CD1c-positive myeloid dendritic cell (primary cell): ENCODE results near the gene DENND1A.
"Not testable (repeated sequence)": the region's sequence is repeated elsewhere in the genome, so short reads cannot be mapped to it uniquely, and the experiment has no call there.

Experiments
- DNase-seq: peaks from one replicate; pipeline ENCODE4 v3.0.0-alpha.2; 2016; ENCODE audit errors: extremely low spot score

Gene DENND1A

DNA sequence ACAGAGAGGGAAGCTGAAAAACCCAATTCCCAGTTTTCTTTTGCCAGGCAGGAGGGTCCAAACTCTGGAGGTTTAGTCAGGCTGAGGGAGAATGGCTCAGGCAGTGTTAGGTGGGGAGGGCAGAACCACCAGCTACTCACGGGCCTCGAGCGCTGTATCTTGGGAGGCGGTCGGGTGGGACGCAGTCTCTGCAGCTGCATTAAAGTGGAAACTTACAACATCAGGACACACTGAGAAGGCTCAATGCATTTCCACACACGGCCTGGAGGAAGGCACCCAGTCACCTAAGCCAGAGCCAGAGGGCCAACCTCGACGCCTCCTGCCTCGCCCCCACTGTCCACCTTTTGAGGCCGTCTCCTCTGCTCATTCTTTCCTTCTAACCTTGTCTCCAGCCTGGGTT, 518.3 kb downstream of the DENND1A start:
- no peak for DNase-seq

DNA sequence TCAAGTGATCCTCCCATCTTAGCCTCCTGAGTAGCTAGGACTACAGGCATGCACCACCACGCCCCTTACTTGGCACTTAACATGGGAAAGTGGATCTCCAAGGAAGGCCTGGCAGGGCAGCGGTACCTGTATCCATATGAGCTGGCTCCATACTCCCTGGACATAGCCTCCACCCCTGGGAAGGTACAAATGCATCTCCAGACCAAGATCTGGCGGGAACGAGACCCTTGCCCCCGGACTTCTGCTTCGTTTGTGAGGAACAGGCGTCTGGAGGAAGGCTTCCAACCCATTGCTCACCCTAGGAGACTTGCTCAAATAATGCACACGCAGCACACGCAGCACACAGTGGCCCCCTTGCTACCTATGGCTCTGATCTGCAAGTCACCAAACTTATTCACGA, 518.7 kb downstream of the DENND1A start:
- no peak for DNase-seq

DNA sequence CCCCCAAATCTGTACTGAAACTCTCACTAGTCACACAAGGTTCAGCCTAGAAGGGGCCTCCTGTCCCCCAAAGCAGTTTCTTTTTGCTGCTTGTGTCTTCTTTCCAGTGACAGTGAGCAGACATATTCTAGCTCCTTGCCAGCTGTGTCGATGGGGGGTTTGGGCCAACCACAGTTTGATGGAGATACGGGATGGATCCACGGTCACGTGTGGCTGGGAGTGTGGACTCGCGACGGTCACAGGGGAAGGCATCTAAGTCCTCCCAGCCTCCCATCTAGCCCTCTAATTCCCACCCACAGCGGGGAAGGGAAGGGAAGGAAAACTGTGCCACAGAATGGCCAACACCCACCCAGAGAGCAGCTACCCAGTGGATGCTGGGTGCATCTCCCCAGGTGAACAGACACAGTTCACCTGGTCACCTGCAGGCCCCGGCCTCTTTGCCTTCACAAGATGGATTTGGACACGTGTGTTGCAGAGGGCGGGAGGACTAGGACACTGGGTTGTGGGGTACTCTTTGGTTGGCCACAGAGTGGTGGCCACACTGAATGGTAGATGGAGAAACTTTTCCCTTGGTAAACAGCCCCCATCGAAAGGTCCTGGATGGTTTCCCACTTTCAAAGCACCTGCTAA, 519.5 kb downstream of the DENND1A start:
- DNase-seq = no peak

DNA sequence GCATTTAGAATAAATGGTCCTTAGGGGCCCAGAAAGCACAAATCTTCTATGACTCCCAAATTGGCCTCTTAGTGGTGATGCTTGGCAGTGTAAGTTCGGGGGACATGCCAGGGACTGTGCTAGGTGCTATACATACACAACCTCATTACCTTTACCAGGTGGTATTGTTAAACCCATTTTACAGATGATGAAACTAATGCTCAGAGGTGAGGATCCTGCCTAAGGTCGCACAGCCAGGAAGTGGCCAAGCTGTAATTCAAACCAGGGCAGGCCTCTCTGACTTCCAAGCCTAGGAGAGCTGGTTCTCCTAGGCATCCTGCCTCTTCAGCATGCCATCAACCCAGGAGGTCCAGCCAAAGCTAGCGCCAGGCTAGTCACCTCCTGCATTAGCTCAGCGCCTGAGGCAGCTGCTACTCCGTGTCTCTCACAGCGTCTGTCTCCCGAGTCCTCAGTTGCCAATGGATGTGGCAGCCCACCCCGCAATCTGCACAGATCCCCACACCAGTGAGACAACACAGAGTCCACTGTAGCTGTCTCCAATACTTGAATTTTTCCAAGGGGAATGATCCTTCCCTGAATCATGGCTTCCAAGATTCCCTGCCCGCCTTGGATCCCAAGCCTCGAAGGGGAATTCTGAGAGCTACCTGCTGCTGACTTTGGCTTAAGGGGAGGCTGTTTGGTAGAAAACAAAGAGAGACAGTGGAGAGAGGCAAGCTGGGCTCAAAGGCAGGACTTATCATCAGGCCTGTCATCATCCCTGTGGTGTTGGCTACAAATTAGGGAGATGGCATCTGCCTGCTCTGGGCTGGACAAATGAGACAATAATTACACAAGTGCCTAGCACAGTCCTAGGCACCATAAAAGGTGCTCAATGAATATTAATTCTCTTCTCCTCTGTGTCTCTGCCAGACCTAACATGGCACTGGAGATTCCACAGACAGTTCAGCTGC, 521.3 kb downstream of the DENND1A start:
- DNase-seq = no peak

DNA sequence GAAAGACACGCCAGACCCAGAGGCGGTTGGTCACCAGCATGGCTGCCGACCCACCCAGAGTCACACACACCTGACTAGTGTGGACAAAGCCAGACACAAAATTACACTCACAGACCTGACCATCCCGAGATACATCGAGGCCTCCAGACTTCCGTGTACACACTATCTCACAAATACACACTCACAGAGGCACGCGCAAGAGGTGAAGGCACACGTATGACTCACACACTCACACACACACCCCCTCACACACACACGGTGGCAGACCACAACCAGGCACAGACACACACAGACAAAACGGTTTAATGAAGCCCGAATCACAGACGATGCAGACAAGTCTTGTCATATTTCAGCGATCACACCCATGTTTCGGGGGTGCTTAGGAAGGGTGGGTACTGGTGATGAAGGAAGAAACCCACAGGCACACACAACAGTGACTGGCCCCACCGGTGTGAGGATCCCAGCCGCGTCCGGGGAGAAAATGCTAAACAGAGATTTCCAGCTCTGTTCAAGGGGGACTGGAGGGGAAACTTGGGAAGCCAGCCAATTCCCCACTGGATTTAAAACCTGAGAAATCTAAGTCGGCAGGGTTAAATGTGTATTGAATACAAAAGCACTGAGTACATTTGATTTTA, 522.6 kb downstream of the DENND1A start:
- DNase-seq = no peak

DNA sequence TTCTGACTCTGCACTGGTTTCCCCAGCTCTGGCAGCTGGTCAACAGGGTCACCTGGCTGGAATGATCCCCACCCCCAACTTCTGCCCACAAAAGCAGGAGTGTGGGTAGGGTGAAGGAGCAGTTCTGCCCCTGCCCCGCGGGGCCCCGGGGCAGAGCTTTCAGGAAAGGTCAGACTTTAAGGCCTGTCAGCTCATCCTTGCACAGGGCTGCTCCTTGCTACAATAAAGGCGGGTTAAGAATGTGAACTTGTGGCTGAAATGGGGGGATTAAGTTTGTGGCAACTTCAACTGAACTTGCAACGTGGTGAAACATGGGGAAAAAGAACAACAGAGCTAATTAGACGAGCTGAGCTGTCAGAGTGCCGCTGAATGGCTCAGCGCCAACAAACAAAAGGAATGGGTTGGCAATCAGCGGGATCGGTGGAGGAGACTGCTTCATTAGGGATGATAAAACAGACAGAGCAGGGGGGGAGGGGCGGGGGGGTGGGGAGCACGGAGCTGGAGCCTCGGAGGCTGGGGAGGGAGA, 523.2 kb downstream of the DENND1A start:
- no peak for DNase-seq

DNA sequence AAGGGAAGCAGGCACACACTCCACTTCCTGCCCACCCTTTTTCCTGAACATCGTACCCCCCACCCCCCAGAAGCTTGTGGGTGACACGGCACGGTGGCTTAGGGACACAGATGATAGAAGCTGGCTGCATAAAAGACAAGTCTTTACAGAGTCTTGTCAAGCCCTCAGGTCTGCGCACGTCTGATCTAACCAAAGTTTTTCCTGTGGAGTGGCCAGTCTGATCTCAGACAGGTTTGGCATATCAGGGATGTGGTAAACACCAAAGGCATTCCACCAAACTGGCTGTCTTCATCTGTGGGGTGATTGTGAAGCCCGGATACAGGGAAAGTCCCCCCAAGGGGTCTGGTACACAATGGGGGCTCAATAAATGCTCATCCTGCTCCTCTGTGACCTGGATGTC, 523.9 kb downstream of the DENND1A start:
- DNase-seq = no peak

DNA sequence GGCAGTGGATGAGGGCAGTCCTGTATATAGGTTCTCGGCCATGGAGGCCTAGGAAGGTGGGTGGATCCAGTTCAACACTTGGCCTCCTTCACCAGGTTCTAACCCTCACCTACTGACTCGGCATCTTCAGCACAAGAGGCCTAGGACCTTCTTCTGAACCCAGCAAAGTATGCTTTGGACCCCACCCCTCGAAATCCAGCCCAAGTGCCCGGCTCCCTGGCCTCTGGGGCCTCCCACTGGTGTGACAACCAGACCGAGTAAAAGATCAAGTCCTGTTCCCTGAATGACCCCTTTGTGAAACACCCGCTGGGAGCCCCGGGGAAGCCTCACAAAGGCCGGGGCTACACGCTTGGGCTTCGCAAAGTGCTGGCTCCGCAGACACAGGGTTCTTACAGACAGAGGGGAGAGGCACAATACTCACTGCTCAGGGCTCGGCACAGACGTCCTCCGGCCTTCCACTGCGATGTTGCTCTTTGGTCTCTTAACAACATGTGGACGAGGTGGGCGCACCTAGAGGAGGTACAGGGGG, 526.9 kb downstream of the DENND1A start:
- no peak for DNase-seq

DNA sequence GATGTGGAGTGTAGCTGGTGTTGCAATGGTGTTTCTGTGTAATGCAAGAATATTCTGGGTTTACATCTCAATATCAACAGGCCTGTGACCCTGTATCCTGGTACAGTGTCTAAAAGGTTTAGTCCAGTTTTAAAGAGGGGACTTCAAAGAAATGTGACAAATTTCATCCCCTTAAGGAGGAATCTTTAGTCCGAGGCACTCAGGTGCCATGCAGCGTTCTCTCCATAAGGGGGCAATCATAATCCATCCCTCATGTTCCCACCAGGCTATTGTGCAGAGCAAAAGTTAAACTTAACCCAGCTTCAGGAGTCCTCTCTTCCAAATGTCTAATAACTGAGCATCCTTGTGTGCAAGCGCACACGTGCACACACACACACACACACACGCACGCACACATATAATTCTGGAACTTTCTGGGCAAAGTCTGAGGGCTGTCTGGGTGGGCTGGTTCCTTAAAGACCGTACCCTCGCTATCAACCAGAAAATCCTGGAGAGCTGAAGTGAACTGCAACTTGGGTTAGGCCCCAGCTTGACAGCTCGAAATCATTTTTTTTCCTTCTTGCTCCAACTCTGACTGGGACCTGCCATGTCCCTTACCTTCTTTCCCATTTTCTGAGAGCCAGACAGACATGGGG, 527.9 kb downstream of the DENND1A start:
- peak; percentile 6 for DNase-seq

DNA sequence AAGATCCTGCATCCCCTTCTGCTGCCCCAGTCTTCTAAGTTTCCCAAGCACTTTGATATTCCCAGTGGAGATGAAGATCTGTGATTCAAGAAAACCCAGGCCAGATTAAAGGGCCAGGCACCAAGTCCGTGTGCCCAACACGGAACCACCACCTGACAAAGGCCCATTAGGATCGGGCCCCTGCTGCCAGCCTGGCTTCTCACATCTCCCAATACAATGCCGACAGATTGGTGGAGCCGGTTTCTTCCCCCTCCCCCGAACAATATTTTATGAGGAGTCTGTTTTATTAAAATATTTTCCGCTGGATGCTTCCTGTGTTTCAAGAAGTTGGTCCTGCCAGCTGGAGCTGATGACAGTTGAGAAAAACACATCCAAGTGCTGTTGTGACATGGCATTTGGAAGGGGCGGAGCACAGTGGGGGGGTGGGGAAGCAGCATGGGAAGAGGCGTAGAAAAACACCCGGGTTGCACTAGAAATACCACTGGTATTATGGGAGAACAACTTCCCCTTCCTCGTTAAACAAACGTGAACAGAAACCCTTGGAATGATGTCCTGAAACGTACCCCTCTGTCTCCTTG, 528.9 kb downstream of the DENND1A start:
- DNase-seq = no peak

DNA sequence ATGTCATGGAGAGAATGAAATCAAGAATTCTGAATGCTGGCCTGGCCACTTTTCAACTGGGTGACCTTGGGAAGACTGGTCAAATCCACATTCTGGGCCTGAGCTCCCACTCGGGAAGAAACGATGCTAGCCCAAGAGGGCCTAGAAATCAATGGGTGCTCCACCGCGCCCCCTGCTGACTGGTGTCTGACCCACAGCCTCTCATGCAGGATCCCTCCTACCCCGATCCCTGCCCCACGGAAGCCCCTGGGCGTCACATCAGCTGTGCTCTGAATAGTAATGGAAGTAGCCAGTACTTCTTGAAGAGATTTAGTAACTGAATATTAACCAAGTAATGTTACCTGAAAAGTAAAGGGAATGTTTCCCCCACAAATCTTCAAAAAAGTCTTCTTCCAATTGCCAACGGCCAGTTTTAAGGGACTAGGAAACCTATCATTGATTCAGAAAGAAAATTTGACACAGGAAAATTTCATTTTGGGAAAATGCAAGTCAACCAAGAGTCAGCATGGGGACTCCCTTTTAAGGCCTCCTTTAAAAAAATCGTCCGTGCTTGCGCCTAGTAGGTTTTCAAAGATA, 530.0 kb downstream of the DENND1A start:
- no peak for DNase-seq

DNA sequence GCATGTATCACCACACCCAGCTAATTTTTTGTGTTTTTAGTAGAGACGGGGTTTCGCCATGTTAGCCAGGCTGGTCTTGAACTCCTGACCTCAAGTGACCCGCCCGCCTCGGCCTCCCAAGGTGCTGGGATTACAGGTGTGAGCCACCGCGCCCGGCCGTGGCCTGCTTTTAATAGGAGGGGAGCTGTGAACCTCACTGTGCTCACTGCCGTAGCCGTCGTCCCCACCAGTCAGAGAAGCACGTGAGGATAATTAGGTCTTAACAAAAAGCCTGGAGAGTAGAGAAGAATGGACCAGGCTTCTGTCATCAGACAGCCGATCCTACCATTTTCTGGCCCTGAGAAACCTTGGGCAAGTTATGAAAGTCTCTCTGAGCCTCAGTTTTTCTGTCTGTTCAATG, 531.0 kb downstream of the DENND1A start:
- DNase-seq = not testable (repeated sequence)

DNA sequence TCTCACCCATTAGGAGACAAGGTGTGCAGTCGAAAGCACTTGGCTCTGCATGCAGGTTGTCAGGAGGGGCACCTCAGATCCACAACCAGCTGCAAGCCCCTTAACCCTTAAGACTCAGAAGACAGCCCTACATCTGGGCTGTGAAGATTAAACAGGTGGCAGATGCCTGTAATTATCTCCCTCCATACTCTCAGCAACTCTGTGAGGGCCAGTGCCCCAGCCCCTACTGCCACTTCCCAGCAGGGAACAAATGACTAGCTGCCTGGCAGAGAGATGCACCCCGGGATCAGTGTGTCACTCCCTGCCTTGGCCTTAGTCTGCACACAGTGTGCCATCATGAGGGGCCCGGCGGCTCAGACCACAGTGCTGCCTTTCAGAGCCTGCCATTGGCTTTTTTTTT, 532.0 kb downstream of the DENND1A start:
- no peak for DNase-seq

DNA sequence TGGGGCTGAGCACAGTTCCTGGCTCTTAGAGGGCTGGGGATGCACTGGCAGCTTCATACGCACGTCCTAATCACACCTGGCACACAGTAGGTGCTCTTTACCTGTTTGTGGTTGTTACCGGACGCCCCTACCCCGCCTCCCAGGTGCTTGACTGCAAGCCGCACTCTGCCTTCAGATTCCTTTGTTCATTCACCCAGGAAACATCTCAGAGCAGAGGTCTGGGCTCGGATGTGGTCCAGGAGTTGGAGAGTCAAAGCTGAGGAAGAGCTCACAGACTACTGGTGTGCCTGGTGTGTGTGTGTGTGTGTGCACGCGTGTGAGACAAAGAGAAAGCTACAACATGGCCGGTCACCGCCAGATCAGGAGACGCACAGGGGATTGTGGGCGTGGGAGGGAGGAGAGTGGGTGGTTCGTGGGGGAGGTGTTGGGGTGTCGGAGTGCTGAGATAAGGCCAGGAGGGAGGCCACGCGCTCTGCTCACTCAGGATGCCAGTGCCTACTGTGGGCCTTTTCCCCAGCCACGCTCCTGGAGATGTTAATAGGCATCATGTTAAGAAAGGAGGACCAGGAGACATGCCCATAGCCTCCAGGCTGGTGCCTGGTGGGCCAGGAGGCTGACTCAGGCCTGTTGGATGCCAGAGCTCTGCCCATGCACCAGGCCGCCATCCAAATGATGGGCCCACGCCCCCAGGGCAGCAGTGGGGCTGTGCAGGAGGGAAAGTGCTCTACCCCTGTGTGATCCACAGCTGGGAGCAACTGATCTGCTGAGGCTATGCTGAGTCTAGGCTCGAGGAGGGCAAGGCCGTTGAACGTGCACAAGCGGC, 534.0 kb downstream of the DENND1A start:
- DNase-seq = no peak

DNA sequence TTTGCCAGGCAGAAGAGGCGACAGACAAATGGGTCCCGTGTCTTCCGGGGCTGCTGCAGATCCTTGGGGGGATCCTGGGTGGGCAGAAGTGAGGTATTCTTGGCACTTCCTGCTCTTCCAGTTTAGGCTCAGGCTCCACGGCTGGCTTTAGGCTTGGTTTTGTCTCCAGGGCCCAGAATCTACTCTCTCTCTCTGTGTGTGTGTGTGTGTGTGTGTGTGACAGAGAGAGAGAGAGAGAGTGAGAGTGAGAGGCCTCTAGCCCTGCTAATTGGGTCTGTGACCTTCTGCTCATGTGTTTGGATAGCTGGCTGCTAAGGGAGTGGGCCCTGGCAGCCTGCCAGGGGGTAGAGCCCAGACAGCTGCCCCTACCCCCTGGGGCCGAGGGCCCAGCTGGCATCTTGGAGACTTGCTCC, 534.6 kb downstream of the DENND1A start:
- DNase-seq = no peak

DNA sequence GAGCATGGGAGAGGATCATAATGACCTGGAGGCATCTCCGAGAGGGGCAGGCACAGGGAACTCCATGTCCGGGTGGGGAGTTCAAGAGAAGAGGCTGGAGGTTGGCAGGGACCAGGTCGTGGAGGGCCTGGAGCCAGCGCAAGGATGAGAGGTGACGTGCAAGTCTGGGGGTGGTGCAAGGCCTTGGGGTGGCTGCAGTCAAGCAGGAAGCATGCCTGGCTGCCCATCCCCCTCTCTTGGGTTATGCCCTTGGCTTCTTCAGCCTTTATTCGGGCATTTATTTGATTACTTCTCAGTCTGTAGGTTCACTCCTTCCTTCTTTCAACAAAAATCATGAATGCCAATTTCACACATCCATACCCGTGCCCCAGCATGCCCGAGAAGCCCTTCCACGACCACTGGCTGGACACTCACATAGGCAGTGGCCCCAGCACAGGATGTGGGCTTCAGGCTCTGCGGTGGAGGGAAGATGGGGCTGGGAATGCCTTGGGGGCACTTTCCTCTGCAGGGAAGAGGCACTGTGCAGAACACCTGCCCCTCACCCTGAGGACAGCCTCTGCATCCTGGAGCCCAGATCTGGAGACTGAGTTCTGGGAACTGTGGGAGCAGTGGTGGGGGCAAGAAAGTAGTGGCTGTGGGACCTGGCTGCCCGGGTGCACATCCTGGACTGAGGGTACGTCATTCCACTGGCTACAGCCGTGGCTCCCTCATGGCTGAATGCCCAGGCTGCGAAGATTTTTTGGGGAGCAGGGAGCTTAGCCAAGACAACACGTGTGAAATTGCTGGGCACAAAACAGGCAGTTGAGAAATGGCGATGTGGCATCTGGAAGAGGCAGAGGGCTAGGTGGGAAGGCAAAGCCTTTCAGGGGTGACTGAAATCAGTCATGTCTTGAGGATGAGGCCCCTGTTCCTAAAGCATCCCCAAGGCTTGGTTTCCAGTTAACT, 535.4 kb downstream of the DENND1A start:
- DNase-seq = no peak

DNA sequence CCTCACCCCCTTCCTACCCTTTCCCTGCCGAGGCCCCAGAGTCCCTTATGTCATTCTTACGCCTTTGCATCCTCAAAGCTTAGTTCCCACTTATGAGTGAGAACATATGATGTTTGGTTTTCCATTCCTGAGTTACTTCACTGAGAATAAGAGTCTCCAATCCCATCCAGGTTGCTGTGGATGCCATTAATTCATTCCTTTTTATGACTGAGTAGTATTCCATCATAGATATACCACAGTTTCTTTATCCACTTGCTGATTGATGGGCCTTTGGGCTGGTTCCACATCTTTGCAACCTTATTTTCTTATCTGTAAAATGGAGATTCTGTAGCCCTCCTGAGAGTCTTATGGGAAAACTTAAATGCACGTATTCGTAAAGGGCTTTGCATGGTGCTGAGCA, 537.1 kb downstream of the DENND1A start:
- no peak for DNase-seq

DNA sequence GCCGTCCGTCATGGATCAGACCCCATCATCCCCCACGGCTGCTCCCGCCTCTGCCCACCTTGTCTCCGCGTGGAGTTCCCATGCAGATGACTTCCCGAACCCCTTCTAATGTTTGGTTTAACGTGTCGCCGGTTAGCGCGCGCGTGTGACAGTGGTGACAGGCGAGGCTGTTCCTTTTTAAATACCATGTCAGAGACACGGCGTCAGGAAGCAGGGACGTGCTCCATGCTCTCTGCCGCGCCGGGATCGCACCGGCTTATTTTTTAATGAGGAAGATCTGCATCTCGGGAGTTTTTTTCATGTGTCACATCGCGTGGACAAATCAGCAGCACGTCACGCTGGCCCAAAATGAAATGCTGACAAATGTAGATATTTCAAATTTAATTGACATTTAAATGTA, 538.0 kb downstream of the DENND1A start:
- DNase-seq = no peak

DNA sequence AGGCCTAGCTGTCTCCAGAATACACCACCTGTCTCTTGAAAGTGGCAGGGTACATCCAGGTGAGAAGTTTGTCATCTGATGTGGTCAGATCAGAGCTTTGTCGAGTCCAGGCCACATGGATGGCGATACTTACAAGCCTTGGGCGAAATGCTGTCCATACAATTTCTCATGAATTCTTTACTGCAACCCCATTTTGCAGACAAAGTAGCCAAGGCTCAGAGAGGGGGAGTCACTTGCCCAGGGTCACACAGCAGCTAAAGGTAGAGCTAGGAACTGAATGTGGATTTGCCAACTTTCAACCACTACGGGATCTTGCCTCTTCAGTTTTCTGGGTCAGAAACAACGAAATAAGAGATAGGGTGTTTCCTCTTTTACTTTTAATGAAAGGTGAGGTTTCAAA, 538.7 kb downstream of the DENND1A start:
- no peak for DNase-seq
